DND-41 (cell line): ENCODE results near the gene ENSA.

Experiments
- ATAC-seq: fragments of 200-7000 bp; cut with Tn5 transposase; 3 replicates; pipeline ENCODE4 v1.9.1; 2021; ENCODE audit warnings: low read depth; ENCODE audit not compliant: insufficient read depth
- DNase-seq: peaks from one replicate; pipeline ENCODE4 v3.0.0-alpha.2; 2020
- H2AFZ ChIP-seq: 2 replicates; pipeline ENCODE4 v1.6.0; 2012; ENCODE audit warnings: low read depth, low read length
- H3K27ac ChIP-seq: 2 replicates; pipeline ENCODE4 v1.5.1; 2012; ENCODE audit warnings: low read length, inconsistent platforms
- H3K27me3 ChIP-seq: fragments of 200-600 bp; sonication (generic); 2 replicates; pipeline ENCODE4 v1.6.0; 2012; ENCODE audit warnings: low read length, mild to moderate bottlenecking, inconsistent platforms; ENCODE audit not compliant: insufficient read depth, poor library complexity
- H3K36me3 ChIP-seq: 2 replicates; pipeline ENCODE4 v1.5.1; 2012; ENCODE audit warnings: low read length, inconsistent platforms; ENCODE audit not compliant: insufficient read depth
- H3K4me1 ChIP-seq: 2 replicates; pipeline ENCODE4 v1.5.1; 2012; ENCODE audit warnings: mild to moderate bottlenecking, low read length; ENCODE audit not compliant: insufficient read depth
- H3K4me2 ChIP-seq: 2 replicates; pipeline ENCODE4 v1.6.0; 2012; ENCODE audit warnings: mild to moderate bottlenecking, moderate library complexity, low read length, inconsistent platforms; ENCODE audit not compliant: insufficient read depth
- H3K4me3 ChIP-seq, 2 experiments: fragments of 200-600 bp in 1 of 2; shearing (Covaris generic) in 1 of 2; 2 replicates each; pipeline ENCODE4 v1.5.1; 2012 to 2016; ENCODE audit warnings: inconsistent platforms in 2 of 2, low read length in 2 of 2, mild to moderate bottlenecking in 2 of 2, low read depth in 1 of 2, moderate library complexity in 1 of 2
- H3K79me2 ChIP-seq: 2 replicates; pipeline ENCODE4 v1.6.0; 2012; ENCODE audit warnings: low read length, inconsistent platforms; ENCODE audit not compliant: insufficient read depth
- H3K9ac ChIP-seq: 2 replicates; pipeline ENCODE4 v1.6.0; 2012; ENCODE audit warnings: low read depth, mild to moderate bottlenecking, inconsistent platforms, low read length, moderate library complexity
- H3K9me3 ChIP-seq: 2 replicates; pipeline ENCODE4 v1.5.1; 2012; ENCODE audit warnings: low read length, moderate library complexity, mild to moderate bottlenecking, inconsistent platforms; ENCODE audit not compliant: insufficient read depth, severe bottlenecking
- H4K20me1 ChIP-seq: 2 replicates; pipeline ENCODE4 v1.6.0; 2012; ENCODE audit warnings: low read length; ENCODE audit not compliant: insufficient read depth
- CTCF ChIP-seq: IDR thresholded peaks from 2 replicates; pipeline ENCODE4 v1.5.1; 2012; ENCODE audit warnings: borderline replicate concordance, low read length, moderate library complexity, mild to moderate bottlenecking; ENCODE audit not compliant: poor library complexity, severe bottlenecking; ENCODE audit errors: extremely low read depth
- EZH2 ChIP-seq: IDR thresholded peaks from 3 replicates; pipeline ENCODE4 v1.6.1; 2012; ENCODE audit warnings: borderline replicate concordance, low read depth, mild to moderate bottlenecking, moderate library complexity, low read length, inconsistent platforms; ENCODE audit not compliant: severe bottlenecking

The ENSA gene

DNA sequence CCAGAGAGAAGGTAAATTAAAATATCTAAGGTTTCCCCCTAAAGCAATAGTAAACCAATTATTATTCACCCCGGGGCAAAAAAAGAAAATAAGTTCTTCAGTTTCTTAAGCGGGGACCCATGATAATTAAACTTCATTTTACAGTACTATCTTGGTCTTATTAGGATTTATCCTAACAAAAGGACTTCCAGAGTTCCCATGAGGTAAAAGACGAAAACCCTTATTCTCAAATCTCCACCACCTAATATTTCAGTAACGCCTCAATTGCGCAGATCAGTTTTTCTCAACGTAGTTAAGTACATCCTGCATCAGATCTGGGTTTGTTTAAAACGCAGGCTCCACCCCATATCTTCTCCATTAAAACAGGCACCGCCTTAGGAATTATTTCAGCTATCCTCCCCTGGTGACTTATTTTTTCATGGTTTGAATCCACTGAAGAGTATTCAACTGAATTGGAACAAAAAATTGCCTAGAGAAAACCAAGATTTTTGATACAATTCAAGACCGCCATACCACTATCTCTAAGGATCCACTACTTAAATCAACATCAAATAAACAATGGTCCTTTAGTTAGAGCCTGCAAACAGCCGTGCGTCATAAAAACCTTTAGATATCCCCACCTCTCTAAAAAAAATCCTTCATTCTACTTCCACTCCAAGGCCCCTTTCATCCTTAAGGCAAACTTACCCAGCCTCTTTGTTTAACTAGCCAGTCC lies 51.7 kb downstream of the ENSA start:
- no peaks in the 10 kb centered on the region for H3K27me3 ChIP-seq
- peak overlapping the region; percentile 78 to 83 for H3K4me3 ChIP-seq
- DNase-seq (no peak), ATAC-seq (no peak)
- peaks cover 67% of the 10 kb centered on the region for H3K79me2 ChIP-seq
- peak overlapping the region; percentile 84 for H3K4me2 ChIP-seq
- TF ChIP-seq EZH2, result no peak
- TF ChIP-seq CTCF, result no peak
- H2AFZ ChIP-seq, result no peak overlapping the region
- peaks cover 58% of the 10 kb centered on the region for H4K20me1 ChIP-seq
- peak overlapping the region; percentile 95 for H3K9ac ChIP-seq
- H3K9me3 ChIP-seq, result no peaks in the 10 kb centered on the region
- peak overlapping the region; percentile 88 for H3K27ac ChIP-seq
- H3K4me1 ChIP-seq, result peaks cover 47% of the 10 kb centered on the region
- peaks cover 61% of the 10 kb centered on the region for H3K36me3 ChIP-seq

DNA sequence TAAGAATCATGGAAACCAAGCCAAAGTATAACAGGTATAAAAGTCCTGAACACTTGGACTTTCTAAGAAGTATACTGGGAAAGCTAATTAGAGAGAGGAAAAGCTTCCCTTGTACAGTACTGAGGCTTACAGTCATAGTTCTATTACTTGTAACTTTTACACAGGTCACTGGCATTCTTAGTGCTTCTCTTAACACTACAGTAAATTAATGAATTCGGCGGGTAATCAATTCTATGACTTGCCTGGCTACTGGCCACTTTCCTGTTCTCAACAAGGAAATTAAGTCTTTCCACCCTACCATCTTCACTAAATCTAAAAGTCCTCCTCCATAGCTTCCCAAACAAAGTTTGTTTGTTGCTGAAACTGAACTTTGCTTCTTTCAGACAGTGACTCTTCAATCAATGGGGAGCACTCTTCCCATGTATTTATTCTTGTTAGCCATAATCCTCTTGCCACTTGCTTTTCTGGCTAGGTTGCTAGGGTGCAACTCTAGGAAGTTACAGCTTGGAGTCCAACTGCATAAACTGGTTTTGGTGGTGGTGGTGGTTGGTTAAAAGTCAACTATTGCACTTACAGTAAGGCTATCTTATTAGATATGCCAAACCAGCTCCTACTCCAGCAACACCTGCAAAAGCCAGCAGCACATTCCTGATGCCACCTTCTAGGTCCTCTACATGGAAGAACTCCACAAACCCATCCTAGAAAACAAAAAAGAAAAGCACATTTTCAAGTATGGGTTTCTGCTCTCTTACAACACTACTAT lies 52.4 kb downstream of the ENSA start:
- H3K9me3 ChIP-seq, result no peaks in the 10 kb centered on the region
- peak overlapping the region; percentile 88; the same call in 1 of the 2 replicates for H3K27ac ChIP-seq
- ATAC-seq, result no peak
- H3K79me2 ChIP-seq, result peaks cover 74% of the 10 kb centered on the region
- no peak for DNase-seq
- no peaks in the 10 kb centered on the region for H3K27me3 ChIP-seq
- peaks cover 52% of the 10 kb centered on the region for H3K4me1 ChIP-seq
- no peak for TF ChIP-seq EZH2
- TF ChIP-seq CTCF, result no peak
- H2AFZ ChIP-seq, result no peak overlapping the region
- H3K36me3 ChIP-seq, result peaks cover 64% of the 10 kb centered on the region
- peaks cover 58% of the 10 kb centered on the region for H4K20me1 ChIP-seq
- peak overlapping the region; percentile 78 to 83; a peak in 3 of 4 replicates for H3K4me3 ChIP-seq
- peak overlapping the region; percentile 84 for H3K4me2 ChIP-seq
- H3K9ac ChIP-seq, result peak overlapping the region; percentile 95

DNA sequence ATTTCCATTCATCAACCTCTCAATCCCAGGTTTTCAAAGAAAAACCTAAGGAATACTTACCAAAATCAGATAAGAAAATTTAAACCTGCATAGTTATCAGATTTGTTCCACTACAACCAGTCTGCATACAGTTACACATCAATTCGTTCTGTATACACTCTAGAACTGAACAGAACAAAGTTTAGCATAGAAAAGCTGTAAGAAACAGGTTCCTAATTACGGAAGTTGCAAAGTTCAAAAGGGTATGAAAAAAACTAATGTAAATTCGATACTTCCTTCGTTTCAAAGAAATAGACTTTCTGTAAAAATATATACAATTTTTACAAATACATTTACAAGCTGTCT lies 53.1 kb downstream of the ENSA start:
- Histone ChIP-seq H3K9me3 (no peaks in the 10 kb centered on the region), H2AFZ (no peak overlapping the region), H3K4me1 (peaks cover 56% of the 10 kb centered on the region), H3K27ac (peak overlapping the region; percentile 88; the same call in 1 of the 2 replicates), H3K4me2 (peak overlapping the region; percentile 84), H3K9ac (peak overlapping the region; percentile 95), H4K20me1 (peaks cover 58% of the 10 kb centered on the region), H3K79me2 (peaks cover 77% of the 10 kb centered on the region), H3K27me3 (no peaks in the 10 kb centered on the region), H3K4me3 (peak overlapping the region; percentile 16 to 83; a peak in 3 of 4 replicates), H3K36me3 (peaks cover 64% of the 10 kb centered on the region)
- TF ChIP-seq EZH2 (no peak), CTCF (no peak)
- DNase-seq, result no peak
- no peak for ATAC-seq
